RWPE2 (cell line): ENCODE data around the gene FZD4.

Experiments used
- ATAC-seq: fragments of 200-7000 bp; cut with Tn5 transposase; 3 replicates; pipeline ENCODE4 v1.9.1; 2021; ENCODE audit warnings: low read depth
- DNase-seq: peaks from one replicate; pipeline ENCODE4 v3.0.0-alpha.2; 2020; ENCODE audit warnings: low spot score
- H3K27ac ChIP-seq: fragments of 450-650 bp; 2 replicates; pipeline ENCODE4 v1.5.1; 2017; ENCODE audit warnings: mild to moderate bottlenecking; ENCODE audit not compliant: poor library complexity, severe bottlenecking
- H3K27me3 ChIP-seq: fragments of 250-450 bp; sonication (Bioruptor Pico); 2 replicates; pipeline ENCODE4 v1.5.1; 2021; ENCODE audit warnings: mild to moderate bottlenecking, moderate library complexity; ENCODE audit not compliant: insufficient read depth, poor library complexity, severe bottlenecking
- H3K36me3 ChIP-seq: fragments of 250-450 bp; sonication (Bioruptor Pico); 2 replicates; pipeline ENCODE4 v1.5.1; 2020; ENCODE audit warnings: low read depth, mild to moderate bottlenecking, moderate library complexity
- H3K4me1 ChIP-seq: fragments of 250-450 bp; sonication (Bioruptor Pico); 2 replicates; pipeline ENCODE4 v1.5.1; 2021; ENCODE audit warnings: mild to moderate bottlenecking, moderate library complexity; ENCODE audit not compliant: insufficient read depth, poor library complexity, severe bottlenecking
- H3K4me3 ChIP-seq: fragments of 250-450 bp; sonication (Bioruptor Pico); 2 replicates; pipeline ENCODE4 v1.5.1; 2021; ENCODE audit warnings: mild to moderate bottlenecking, moderate library complexity; ENCODE audit not compliant: severe bottlenecking
- H3K9me3 ChIP-seq: fragments of 250-450 bp; sonication (Bioruptor Pico); 2 replicates; pipeline ENCODE4 v1.5.1; 2021; ENCODE audit warnings: mild to moderate bottlenecking, moderate library complexity; ENCODE audit not compliant: severe bottlenecking
- TF ChIP-seq, protein P1 (sequence below): fragments of 450-650 bp; IDR thresholded peaks from one replicate; pipeline ENCODE4 v1.5.1; 2017; ENCODE audit warnings: mild to moderate bottlenecking, moderate library complexity; ENCODE audit not compliant: poor library complexity, severe bottlenecking

FZD4 gene

DNA sequence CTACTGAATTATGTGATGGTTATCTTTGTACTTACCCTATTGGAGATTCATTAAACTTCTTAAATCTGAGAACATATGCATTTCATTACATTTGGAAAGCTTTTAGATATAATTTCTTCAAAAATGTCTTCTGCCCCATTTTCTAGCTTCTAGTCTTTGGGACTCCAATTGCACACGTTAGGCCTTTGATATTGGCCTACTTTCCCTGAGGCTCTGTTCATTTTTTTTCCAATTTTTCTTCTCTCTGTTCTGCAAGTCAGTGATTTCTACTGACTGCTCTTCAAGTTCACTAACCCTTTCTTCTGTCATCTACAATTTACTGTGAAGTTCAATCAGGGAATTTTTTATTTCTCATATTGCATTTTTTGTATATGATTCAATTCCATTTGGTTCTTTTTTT lies 43.0 kb downstream of the FZD4 start:
- no peak for ATAC-seq
- no peak for DNase-seq
- no peak overlapping the region for H3K4me3 ChIP-seq
- H3K27ac ChIP-seq = no peak overlapping the region
- H3K9me3 ChIP-seq = no peaks in the 10 kb centered on the region
- H3K4me1 ChIP-seq = peaks cover 18% of the 10 kb centered on the region
- TF ChIP-seq, protein P1, sequence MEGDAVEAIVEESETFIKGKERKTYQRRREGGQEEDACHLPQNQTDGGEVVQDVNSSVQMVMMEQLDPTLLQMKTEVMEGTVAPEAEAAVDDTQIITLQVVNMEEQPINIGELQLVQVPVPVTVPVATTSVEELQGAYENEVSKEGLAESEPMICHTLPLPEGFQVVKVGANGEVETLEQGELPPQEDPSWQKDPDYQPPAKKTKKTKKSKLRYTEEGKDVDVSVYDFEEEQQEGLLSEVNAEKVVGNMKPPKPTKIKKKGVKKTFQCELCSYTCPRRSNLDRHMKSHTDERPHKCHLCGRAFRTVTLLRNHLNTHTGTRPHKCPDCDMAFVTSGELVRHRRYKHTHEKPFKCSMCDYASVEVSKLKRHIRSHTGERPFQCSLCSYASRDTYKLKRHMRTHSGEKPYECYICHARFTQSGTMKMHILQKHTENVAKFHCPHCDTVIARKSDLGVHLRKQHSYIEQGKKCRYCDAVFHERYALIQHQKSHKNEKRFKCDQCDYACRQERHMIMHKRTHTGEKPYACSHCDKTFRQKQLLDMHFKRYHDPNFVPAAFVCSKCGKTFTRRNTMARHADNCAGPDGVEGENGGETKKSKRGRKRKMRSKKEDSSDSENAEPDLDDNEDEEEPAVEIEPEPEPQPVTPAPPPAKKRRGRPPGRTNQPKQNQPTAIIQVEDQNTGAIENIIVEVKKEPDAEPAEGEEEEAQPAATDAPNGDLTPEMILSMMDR = no peak
- H3K36me3 ChIP-seq = no peaks in the 10 kb centered on the region
- no peaks in the 10 kb centered on the region for H3K27me3 ChIP-seq

DNA sequence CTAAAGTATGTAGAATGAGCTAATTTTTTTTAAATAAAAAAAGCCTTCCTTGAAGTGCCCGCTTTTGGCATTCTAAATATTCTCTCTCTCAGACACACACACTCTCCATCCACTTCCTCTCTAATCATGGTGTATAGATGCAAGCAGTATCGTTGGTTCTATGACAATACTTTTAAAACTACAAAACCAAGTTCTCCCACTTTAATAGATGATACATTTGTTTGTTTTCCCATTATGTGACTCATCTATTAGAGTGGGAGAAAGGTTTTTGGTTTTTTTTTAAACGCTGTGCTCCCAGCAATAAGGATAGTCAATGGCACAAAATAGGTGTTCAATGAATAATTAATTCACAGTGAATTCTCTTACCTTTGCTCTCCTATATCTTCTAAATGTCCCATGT lies 44.6 kb downstream of the FZD4 start:
- H3K9me3 ChIP-seq = no peaks in the 10 kb centered on the region
- H3K27me3 ChIP-seq = no peaks in the 10 kb centered on the region
- ATAC-seq = peak; percentile 27; the same call in 1 of the 3 replicates
- DNase-seq = no peak
- TF ChIP-seq, protein P1 = no peak
- peaks cover 2% of the 10 kb centered on the region for H3K4me1 ChIP-seq
- H3K36me3 ChIP-seq = no peaks in the 10 kb centered on the region
- H3K27ac ChIP-seq = no peak overlapping the region
- no peak overlapping the region for H3K4me3 ChIP-seq

DNA sequence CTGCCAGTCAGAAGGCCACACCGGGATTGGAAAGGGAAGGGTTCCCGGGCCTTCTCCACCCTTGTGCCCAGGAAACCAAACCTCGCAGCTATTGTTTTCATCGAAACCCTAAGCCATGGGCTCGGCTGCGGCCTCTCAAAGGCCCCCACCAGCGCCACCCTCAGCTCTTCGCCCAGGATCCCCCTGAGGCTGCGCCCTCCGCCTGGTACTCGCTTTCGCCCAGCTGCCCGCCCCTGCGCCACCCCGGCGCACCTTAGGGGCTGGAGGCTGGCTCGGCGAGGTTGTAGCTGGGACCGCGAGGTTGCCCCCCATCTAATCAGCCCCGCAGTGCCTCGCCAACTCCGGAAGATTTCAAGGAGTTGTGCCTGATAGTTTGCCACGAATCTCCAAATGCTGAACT lies 49.0 kb downstream of the FZD4 start:
- H3K36me3 ChIP-seq = no peaks in the 10 kb centered on the region
- DNase-seq (no peak), ATAC-seq (no peak)
- H3K4me3 ChIP-seq = no peak overlapping the region
- TF ChIP-seq, protein P1 = no peak
- no peaks in the 10 kb centered on the region for H3K27me3 ChIP-seq
- H3K4me1 ChIP-seq = no peaks in the 10 kb centered on the region
- no peaks in the 10 kb centered on the region for H3K9me3 ChIP-seq
- H3K27ac ChIP-seq = no peak overlapping the region

DNA sequence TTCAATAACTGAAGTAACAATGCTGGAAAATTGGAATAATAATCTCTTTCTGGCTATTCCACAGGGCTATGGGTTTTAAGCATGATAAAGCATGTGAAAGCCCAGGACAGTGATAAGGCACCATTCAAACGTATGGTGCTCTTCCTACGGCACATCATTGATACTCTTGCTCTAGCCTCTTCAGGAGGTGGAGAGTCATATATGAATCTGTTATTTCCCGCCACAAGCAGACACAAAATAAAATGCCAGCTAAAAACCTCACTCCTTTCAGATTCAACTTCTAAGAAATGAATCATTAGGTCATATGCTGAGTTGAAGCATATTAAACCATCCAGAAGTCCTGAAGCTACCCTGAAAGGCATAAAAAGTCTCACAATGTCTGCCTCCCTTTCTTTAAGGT lies 49.9 kb downstream of the FZD4 start:
- ATAC-seq = no peak
- Histone ChIP-seq H3K4me3 (no peak overlapping the region), H3K27ac (no peak overlapping the region), H3K9me3 (no peaks in the 10 kb centered on the region), H3K36me3 (no peaks in the 10 kb centered on the region), H3K4me1 (no peaks in the 10 kb centered on the region), H3K27me3 (no peaks in the 10 kb centered on the region)
- no peak for DNase-seq
- TF ChIP-seq, protein P1 = no peak

DNA sequence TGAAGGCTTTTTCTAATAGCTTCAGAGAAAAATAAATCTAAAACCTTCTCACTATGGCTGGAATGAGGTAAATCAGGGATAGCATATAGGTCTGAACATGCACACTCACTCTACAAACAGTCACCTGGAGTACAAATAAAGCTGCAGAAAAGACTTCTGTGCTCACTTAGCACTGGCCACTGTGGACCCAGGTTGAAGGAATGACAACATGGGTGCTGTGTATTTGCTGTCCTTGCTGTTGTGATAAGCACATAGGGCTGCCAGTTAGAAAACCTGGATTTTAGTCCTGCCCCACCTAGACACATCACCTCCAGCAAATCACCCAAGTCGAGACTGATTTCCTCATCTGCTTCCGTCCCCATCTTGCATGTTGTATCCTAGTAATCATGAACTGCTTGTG lies 51.2 kb downstream of the FZD4 start:
- Histone ChIP-seq H3K27me3 (no peaks in the 10 kb centered on the region), H3K9me3 (no peaks in the 10 kb centered on the region), H3K27ac (no peak overlapping the region), H3K36me3 (no peaks in the 10 kb centered on the region), H3K4me3 (no peak overlapping the region), H3K4me1 (no peaks in the 10 kb centered on the region)
- ATAC-seq (no peak), DNase-seq (no peak)
- TF ChIP-seq, protein P1 = no peak
